HEK293T (cell line): ENCODE results near the gene GPR37L1.
"Not testable (repeated sequence)": the region's sequence is repeated elsewhere in the genome, so short reads cannot be mapped to it uniquely, and the experiment has no call there.

Experiments used
- ARNT ChIP-seq: fragments of 450-650 bp; IDR thresholded peaks from 2 replicates; pipeline ENCODE4 v1.6.1; 2017; ENCODE audit warnings: mild to moderate bottlenecking
- BHLHE40 ChIP-seq: fragments of 450-650 bp; IDR thresholded peaks from 2 replicates; pipeline ENCODE4 v1.6.1; 2016; ENCODE audit warnings: mild to moderate bottlenecking, moderate library complexity, borderline replicate concordance
- ELF4 ChIP-seq: fragments of 450-650 bp; IDR thresholded peaks from 2 replicates; pipeline ENCODE4 v1.6.1; 2017; ENCODE audit warnings: antibody characterized with exemption
- FOXA1 ChIP-seq: fragments of 450-650 bp; IDR thresholded peaks from 2 replicates; pipeline ENCODE4 v1.6.1; 2016; ENCODE audit warnings: mild to moderate bottlenecking
- FOXK2 ChIP-seq: fragments of 450-650 bp; IDR thresholded peaks from 2 replicates; pipeline ENCODE4 v1.6.1; 2016; ENCODE audit warnings: mild to moderate bottlenecking
- FOXM1 ChIP-seq: fragments of 450-650 bp; IDR thresholded peaks from 2 replicates; pipeline ENCODE4 v1.6.1; 2017; ENCODE audit warnings: mild to moderate bottlenecking, borderline replicate concordance
- HDGF ChIP-seq: fragments of 450-650 bp; IDR thresholded peaks from 2 replicates; pipeline ENCODE4 v1.6.1; 2017; ENCODE audit warnings: antibody characterized with exemption, borderline replicate concordance
- L3MBTL2 ChIP-seq: fragments of 450-650 bp; conservative IDR thresholded peaks from 2 replicates; pipeline ENCODE4 v1.6.1; 2016; ENCODE audit warnings: mild to moderate bottlenecking
- PKNOX1 ChIP-seq: fragments of 450-650 bp; IDR thresholded peaks from 2 replicates; pipeline ENCODE4 v1.6.1; 2016
- SP1 ChIP-seq: fragments of 450-650 bp; IDR thresholded peaks from 2 replicates; pipeline ENCODE4 v1.6.1; 2017
- SUZ12 ChIP-seq: fragments of 450-650 bp; IDR thresholded peaks from 2 replicates; pipeline ENCODE4 v1.6.1; 2016; ENCODE audit warnings: mild to moderate bottlenecking
- TARDBP ChIP-seq: fragments of 450-650 bp; IDR thresholded peaks from 2 replicates; pipeline ENCODE4 v1.6.1; 2016

DNA sequence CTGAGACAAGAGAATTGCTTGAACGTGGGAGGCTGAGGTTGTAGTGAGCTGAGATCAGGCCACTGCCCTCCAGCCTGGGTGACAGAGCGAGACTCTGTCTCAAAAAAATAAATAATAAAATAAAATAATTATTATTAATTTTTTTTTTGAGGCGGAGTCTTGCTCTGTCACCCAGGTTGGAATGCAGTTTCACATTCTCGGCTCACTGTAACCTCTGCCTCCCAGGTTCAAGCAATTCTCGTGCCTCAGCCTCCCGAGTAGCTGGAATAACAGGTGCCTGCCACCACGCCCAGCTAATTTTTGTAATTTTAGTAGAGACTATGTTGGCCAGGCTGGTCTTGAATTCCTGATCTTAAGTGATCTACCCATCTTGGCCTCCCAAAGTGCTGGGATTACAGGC, 11.1 kb upstream of the GPR37L1 start:
- TF ChIP-seq PKNOX1, TARDBP, FOXM1, FOXA1, HDGF, L3MBTL2, FOXK2, SP1, SUZ12, BHLHE40, ARNT, ELF4: not testable (repeated sequence)
